IPS-18a (cell line): Measurements from ENCODE around the gene KMT2E.

ENCODE experiments used
- H3K27ac ChIP-seq: one replicate; pipeline ENCODE4 v1.5.1; 2013; ENCODE audit warnings: low read length
- H3K27me3 ChIP-seq: one replicate; pipeline ENCODE4 v1.6.1; 2013; ENCODE audit warnings: mild to moderate bottlenecking, low read length; ENCODE audit not compliant: control insufficient read depth, insufficient read depth
- H3K36me3 ChIP-seq: one replicate; pipeline ENCODE4 v1.6.1; 2013; ENCODE audit warnings: low read depth, low read length; ENCODE audit not compliant: control insufficient read depth
- H3K4me1 ChIP-seq: one replicate; pipeline ENCODE4 v1.6.1; 2013; ENCODE audit warnings: low read depth, low read length; ENCODE audit not compliant: control insufficient read depth
- H3K4me3 ChIP-seq: one replicate; pipeline ENCODE4 v1.5.1; 2013; ENCODE audit warnings: low read length
- H3K9ac ChIP-seq: one replicate; pipeline ENCODE4 v1.6.1; 2013; ENCODE audit warnings: mild to moderate bottlenecking, low read length, moderate library complexity
- H3K9me3 ChIP-seq: one replicate; pipeline ENCODE4 v1.6.1; 2013; ENCODE audit warnings: low read depth, low read length; ENCODE audit not compliant: control insufficient read depth

KMT2E gene

DNA sequence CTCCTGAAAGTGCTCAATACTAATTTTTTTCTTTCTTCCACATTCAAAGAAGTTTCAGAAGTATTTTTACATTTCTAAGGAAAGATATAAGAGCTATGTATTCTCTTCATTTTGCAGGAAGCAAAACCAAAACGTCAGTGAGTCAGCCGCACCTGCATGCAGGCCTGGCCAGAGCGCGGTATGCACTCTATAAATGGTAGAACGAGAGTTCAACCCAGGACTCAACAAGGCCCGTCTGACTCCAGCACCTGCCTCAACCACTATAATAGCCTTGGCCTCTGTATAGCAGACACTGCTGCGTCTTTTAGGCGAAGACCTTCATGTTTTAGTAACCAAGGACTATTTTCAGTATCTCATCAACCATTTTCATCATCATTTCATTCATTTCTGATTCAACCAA lies 113.2 kb downstream of the KMT2E start:
- H3K27me3 ChIP-seq: no peaks in the 10 kb centered on the region
- no peaks in the 10 kb centered on the region for H3K36me3 ChIP-seq
- H3K9me3 ChIP-seq: no peaks in the 10 kb centered on the region
- peaks cover 3% of the 10 kb centered on the region for H3K4me1 ChIP-seq
- H3K4me3 ChIP-seq: no peak overlapping the region
- no peak overlapping the region for H3K27ac ChIP-seq
- no peak overlapping the region for H3K9ac ChIP-seq

DNA sequence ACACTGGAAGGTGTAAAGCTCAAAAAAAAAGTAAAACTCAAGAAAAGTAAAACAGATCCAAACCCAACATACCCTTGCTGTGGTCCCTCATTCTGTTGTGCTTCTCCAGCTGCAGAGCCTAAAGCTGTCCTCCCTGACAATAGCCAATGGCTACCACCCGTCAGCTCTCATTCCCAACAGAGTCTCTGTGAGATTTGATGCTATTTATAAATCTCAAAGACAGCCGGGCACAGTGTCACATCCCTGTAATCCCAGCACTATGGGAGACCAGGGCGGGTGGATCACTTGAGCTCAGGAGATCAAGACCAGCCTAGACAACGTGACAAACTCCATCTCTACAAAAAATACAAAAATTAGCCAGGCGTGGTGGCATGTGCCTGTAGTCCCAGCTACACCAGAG lies 116.0 kb downstream of the KMT2E start:
- H3K9ac ChIP-seq: no peak overlapping the region
- H3K9me3 ChIP-seq: no peaks in the 10 kb centered on the region
- no peaks in the 10 kb centered on the region for H3K4me1 ChIP-seq
- no peaks in the 10 kb centered on the region for H3K27me3 ChIP-seq
- no peak overlapping the region for H3K27ac ChIP-seq
- no peak overlapping the region for H3K4me3 ChIP-seq
- no peaks in the 10 kb centered on the region for H3K36me3 ChIP-seq

DNA sequence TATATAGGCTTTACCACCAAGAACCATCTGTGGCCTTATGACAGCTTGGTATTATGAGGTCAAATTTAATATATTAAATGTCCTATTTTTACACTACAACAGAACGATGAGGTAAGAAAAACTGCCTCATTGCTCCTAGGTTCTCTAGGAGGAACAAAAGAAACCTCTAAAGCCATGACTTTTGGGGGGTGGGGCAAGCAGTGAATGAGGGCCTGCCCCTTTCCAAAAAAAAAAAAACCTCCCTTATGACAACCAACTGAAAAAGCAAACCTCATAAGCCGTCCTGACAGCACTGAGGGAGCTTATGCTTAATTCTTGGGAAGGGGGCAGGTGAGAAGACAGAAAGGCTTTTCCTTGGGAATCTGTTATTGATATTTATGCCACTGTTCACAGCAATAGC lies 116.6 kb downstream of the KMT2E start:
- no peaks in the 10 kb centered on the region for H3K4me1 ChIP-seq
- H3K9me3 ChIP-seq: no peaks in the 10 kb centered on the region
- H3K9ac ChIP-seq: no peak overlapping the region
- no peak overlapping the region for H3K27ac ChIP-seq
- H3K4me3 ChIP-seq: no peak overlapping the region
- H3K27me3 ChIP-seq: no peaks in the 10 kb centered on the region
- H3K36me3 ChIP-seq: no peaks in the 10 kb centered on the region

DNA sequence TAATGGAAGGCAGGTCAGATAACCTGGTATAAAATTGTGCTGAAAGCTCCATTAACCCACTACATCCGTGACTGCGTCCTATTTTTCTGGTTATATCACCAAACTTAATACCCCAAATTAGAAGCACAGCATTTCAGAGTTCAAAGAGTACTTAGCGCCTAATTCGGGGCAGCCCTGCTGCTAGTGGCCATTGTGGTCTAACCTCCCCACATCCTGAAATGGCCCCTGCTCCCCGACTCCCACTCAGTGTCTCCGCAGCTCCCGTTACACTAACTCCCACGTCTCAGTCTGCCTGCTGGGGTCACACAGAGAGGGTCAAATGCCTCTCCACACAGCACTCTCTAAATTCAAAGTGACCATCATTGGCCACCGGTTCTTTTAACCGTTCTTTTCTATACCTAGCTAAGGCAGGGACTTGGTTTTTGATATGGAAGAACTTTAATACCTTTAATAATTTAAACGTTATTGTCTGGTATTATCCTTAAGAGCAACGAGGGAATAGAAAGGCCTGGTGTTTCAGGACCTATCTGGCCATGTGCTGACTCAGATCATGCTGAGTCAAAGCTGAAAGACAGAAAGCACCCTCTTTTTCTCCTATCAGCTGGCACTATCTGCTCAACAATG lies 117.1 kb downstream of the KMT2E start:
- H3K27ac ChIP-seq: no peak overlapping the region
- H3K9ac ChIP-seq: no peak overlapping the region
- no peaks in the 10 kb centered on the region for H3K4me1 ChIP-seq
- H3K9me3 ChIP-seq: no peaks in the 10 kb centered on the region
- H3K4me3 ChIP-seq: no peak overlapping the region
- no peaks in the 10 kb centered on the region for H3K27me3 ChIP-seq
- H3K36me3 ChIP-seq: no peaks in the 10 kb centered on the region

DNA sequence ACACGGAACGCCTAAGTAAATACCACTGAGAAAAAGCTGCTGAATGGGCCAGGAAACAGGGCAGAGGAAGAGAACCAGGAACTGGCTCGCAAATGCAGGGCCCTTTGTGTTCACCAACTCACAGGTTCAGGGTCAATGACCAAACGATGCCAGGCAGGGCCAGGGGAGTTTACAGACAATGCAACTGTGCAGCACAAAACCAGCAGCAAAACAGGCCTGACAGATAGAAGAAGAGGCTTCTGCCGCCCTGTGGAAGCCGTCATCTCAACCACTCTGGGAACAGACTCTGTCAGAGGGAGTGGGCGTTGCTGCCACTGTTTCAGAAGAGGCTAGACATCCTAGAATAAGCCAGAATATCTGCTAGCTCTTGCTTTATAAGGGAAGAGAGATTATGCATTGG lies 117.9 kb downstream of the KMT2E start:
- no peaks in the 10 kb centered on the region for H3K36me3 ChIP-seq
- H3K4me1 ChIP-seq: no peaks in the 10 kb centered on the region
- H3K9me3 ChIP-seq: no peaks in the 10 kb centered on the region
- H3K27ac ChIP-seq: no peak overlapping the region
- H3K9ac ChIP-seq: no peak overlapping the region
- no peak overlapping the region for H3K4me3 ChIP-seq
- H3K27me3 ChIP-seq: no peaks in the 10 kb centered on the region

DNA sequence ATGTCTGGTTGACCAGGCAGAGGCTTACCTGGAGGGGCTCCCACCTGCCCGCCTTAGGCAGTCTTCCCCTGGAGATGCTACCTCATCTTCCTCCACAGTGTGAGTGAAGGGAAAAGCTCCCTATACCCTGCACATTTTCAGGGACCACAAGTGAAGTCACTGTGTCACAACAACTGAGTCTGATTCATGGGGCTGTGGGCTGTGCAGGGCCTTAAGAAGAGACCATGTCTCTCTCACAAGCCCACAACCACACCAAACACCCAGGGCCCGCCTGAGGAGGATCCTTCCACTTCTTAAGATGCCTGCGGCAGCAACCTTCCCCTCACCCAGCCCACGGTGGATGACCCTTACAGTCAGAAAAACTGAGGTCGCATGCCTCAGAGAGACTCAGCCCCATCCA lies 118.3 kb downstream of the KMT2E start:
- no peaks in the 10 kb centered on the region for H3K9me3 ChIP-seq
- no peaks in the 10 kb centered on the region for H3K4me1 ChIP-seq
- H3K27ac ChIP-seq: no peak overlapping the region
- no peaks in the 10 kb centered on the region for H3K36me3 ChIP-seq
- no peak overlapping the region for H3K4me3 ChIP-seq
- no peak overlapping the region for H3K9ac ChIP-seq
- no peaks in the 10 kb centered on the region for H3K27me3 ChIP-seq

DNA sequence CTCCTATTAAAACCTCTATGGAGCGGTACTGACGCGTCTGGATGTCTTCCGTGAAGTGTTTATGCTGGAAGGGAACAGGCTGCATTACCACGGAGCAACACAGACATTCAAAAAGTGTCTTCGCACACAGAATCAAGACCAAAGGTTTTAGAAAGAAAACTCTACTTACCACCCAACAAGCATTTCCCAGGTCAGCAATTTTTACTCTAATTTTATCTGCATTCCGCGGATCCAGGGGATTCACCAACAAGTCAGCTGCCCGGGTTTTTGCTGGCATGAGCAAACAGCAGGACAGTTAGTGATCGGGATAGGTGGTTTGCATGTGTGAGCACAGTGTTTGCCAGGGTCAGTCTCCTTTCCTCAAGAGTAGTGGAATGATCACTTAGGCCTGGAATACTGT lies 118.8 kb downstream of the KMT2E start:
- Histone ChIP-seq H3K27ac (no peak overlapping the region), H3K4me1 (no peaks in the 10 kb centered on the region), H3K27me3 (no peaks in the 10 kb centered on the region), H3K36me3 (no peaks in the 10 kb centered on the region), H3K9ac (no peak overlapping the region), H3K9me3 (no peaks in the 10 kb centered on the region), H3K4me3 (no peak overlapping the region)

DNA sequence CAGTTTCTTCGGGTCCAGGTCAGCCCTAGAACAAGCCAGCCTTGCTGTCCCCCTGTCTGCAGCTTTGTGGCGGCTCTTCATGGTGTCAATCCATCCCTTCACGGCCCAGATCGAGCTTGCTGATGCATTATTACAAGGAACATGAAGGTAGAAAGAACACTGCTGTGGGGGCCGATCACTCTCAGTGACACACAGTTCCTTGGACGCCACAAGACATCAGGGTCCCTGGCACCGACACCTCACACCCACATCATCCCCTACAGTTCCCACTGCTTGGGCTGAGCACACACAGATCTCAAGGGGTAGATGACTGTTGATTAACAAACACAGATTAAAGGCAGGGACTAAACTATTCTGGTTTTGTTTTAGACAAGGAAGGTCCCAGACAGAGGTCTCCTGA lies 119.4 kb downstream of the KMT2E start:
- H3K27me3 ChIP-seq: no peaks in the 10 kb centered on the region
- H3K9me3 ChIP-seq: no peaks in the 10 kb centered on the region
- H3K4me3 ChIP-seq: no peak overlapping the region
- H3K36me3 ChIP-seq: no peaks in the 10 kb centered on the region
- no peak overlapping the region for H3K27ac ChIP-seq
- H3K9ac ChIP-seq: no peak overlapping the region
- H3K4me1 ChIP-seq: no peaks in the 10 kb centered on the region

DNA sequence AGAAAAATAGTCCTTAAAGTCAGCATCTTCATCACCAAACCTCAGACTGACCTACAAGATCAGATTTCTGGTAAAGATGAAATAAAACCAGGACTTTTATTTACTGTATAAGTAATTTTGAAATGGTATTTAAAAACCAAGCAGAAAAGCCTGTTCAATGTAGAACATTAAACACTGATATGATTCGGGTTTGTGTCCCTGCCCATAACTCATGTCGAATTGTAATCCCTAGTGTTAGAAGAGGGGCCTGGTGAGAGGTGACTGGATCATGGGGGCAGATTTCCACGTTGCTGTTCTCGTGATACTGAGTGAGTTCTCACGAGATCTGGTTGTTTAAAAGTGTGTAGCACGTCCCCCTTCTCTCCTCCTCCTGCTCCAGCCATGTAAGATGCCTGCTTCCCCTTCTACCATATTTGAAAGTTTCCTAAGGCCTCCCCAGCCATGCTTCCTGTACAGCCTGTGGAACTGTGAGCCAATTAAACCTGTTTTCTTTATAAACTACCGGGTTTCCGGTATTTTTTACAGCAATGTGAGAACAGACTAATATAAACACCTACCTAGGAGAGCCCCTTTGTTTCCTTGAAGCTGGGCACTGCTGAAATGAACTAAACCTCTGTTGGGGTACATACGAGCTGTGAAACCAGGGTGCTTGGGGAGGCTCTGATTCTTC lies 120.1 kb downstream of the KMT2E start:
- Histone ChIP-seq H3K36me3 (no peaks in the 10 kb centered on the region), H3K9ac (no peak overlapping the region)

DNA sequence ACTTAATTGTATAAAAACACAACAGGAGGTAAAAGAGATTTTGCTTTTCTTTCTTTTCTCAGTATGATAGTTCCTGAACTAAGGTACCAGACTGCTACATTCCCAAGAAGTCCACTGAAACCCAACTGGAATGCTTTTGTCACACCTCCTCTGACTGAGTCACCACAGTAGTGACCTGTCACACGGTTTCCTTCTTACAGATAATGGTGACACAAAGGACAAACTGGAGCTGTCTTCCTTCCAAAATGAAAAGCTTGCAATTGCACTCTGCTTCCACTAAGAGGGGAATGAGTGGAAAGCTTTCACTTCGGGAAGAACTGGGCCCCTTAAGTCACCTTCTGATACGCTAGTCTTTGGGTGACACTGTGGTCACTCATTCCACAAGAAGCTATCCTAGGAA lies 122.2 kb downstream of the KMT2E start:
- H3K9ac ChIP-seq: no peak overlapping the region
- no peak overlapping the region for H3K27ac ChIP-seq
- H3K27me3 ChIP-seq: no peaks in the 10 kb centered on the region
- no peak overlapping the region for H3K4me3 ChIP-seq
- H3K36me3 ChIP-seq: no peaks in the 10 kb centered on the region
- no peaks in the 10 kb centered on the region for H3K9me3 ChIP-seq
- no peaks in the 10 kb centered on the region for H3K4me1 ChIP-seq

More for the DNA sequence above, 120.1 kb downstream of the KMT2E start:
- Histone ChIP-seq H3K27me3 (no peaks in the 10 kb centered on the region), H3K4me1 (no peaks in the 10 kb centered on the region), H3K27ac (no peak overlapping the region), H3K9me3 (no peaks in the 10 kb centered on the region), H3K4me3 (no peak overlapping the region)

DNA sequence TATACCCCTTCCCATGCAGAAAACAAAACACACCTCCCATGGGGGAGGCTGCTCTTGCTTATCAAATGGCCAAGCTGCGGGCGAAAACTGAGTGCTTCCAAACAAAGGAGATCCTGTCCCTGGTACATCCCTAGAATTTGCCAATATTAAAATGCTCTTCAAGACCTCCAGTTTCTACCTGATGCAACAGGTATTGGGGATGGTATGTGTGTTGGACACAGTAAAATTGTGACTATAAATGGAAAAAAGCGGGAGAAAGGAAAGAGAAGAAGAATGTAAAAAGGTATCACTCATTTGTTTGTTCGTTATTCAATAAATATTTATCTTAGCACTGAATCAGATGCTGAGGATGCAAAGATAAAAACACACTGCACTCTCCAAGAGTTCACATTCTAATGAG lies 123.9 kb downstream of the KMT2E start:
- no peaks in the 10 kb centered on the region for H3K4me1 ChIP-seq
- no peaks in the 10 kb centered on the region for H3K9me3 ChIP-seq
- no peaks in the 10 kb centered on the region for H3K27me3 ChIP-seq
- H3K36me3 ChIP-seq: peaks cover 10% of the 10 kb centered on the region
- no peak overlapping the region for H3K4me3 ChIP-seq
- H3K27ac ChIP-seq: no peak overlapping the region
- no peak overlapping the region for H3K9ac ChIP-seq

DNA sequence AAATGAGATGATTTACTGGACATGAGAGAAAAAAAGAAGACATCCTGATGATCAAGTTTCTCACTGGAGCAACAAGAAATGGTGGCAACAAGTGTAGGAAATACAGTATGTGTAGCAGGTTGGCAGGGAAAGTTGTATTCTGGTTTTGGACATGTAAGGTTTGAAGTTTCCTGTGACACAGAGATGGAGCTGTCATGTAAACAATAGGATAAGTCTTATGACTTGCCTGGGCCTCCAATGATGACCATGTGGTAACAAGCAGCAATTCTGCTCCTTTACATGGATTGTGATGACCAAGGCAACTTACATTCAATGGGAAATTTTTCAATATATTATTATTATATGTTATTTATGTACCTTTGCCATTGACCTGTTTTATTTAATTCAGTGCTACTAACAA lies 125.4 kb downstream of the KMT2E start:
- H3K4me3 ChIP-seq: no peak overlapping the region
- peaks cover 10% of the 10 kb centered on the region for H3K36me3 ChIP-seq
- H3K9me3 ChIP-seq: no peaks in the 10 kb centered on the region

More for the DNA sequence above, 125.4 kb downstream of the KMT2E start:
- Histone ChIP-seq H3K4me1 (no peaks in the 10 kb centered on the region), H3K27ac (no peak overlapping the region), H3K27me3 (no peaks in the 10 kb centered on the region), H3K9ac (no peak overlapping the region)
